HG02798 (cell line): Measurements from ENCODE around the gene AARS2.
"Not testable (repeated sequence)": the region's sequence is repeated elsewhere in the genome, so short reads cannot be mapped to it uniquely, and the experiment has no call there.

Experiments used
- ATAC-seq: cut with Tn5 transposase; IDR thresholded peaks from one replicate; pipeline ENCODE4 v1.9.1; 2021; ENCODE audit warnings: mild to moderate bottlenecking; ENCODE audit not compliant: unreplicated experiment, poor library complexity

AARS2 gene

GRCh38 chr6:44333273-44333919 lies 20.2 kb upstream of the AARS2 start:
- ATAC-seq = no peak

- ATAC-seq = no peak
Observed at GRCh38 chr6:44332585-44332984, 19.4 kb upstream of the AARS2 start.

GRCh38 chr6:44329858-44330257 lies 16.7 kb upstream of the AARS2 start:
- no peak for ATAC-seq

GRCh38 chr6:44328203-44328602 lies 15.1 kb upstream of the AARS2 start:
- not testable (repeated sequence) for ATAC-seq

- no peak for ATAC-seq
Observed at GRCh38 chr6:44327760-44328159, 14.6 kb upstream of the AARS2 start.

GRCh38 chr6:44327096-44327495 lies 13.9 kb upstream of the AARS2 start:
- no peak for ATAC-seq

GRCh38 chr6:44321210-44321609 lies 8.1 kb upstream of the AARS2 start:
- no peak for ATAC-seq

GRCh38 chr6:44317136-44317631 lies 4.0 kb upstream of the AARS2 start:
- ATAC-seq = not testable (repeated sequence)

GRCh38 chr6:44316481-44316880 lies 3.3 kb upstream of the AARS2 start:
- ATAC-seq = no peak

- ATAC-seq = no peak
Observed at GRCh38 chr6:44315951-44316350, 2.8 kb upstream of the AARS2 start.

- no peak for ATAC-seq
Observed at GRCh38 chr6:44315516-44315915, 2.4 kb upstream of the AARS2 start.

- not testable (repeated sequence) for ATAC-seq
Observed at GRCh38 chr6:44314657-44315056, 1.5 kb upstream of the AARS2 start.

GRCh38 chr6:44311767-44312166 lies 1.4 kb downstream of the AARS2 start:
- no peak for ATAC-seq

- ATAC-seq = no peak
Observed at GRCh38 chr6:44311304-44311703, 1.8 kb downstream of the AARS2 start.

GRCh38 chr6:44310241-44310640 lies 2.9 kb downstream of the AARS2 start:
- ATAC-seq = no peak

- ATAC-seq = no peak
Observed at GRCh38 chr6:44309631-44310030, 3.5 kb downstream of the AARS2 start.

GRCh38 chr6:44309092-44309491 lies 4.1 kb downstream of the AARS2 start:
- no peak for ATAC-seq

GRCh38 chr6:44307217-44307616 lies 5.9 kb downstream of the AARS2 start:
- no peak for ATAC-seq

GRCh38 chr6:44306710-44307109 lies 6.4 kb downstream of the AARS2 start:
- ATAC-seq = no peak

GRCh38 chr6:44305200-44305725 lies 7.9 kb downstream of the AARS2 start:
- no peak for ATAC-seq

GRCh38 chr6:44304282-44305199 lies 8.6 kb downstream of the AARS2 start:
- peak; percentile 45 for ATAC-seq
